Cortex of kidney (tissue), 1 donor: ENCODE results near the gene TCTN1.

Source experiments
- DNase-seq: peaks from one replicate; lab custom pipeline; 2025; lab: John Stamatoyannopoulos, UW

The TCTN1 gene

DNA sequence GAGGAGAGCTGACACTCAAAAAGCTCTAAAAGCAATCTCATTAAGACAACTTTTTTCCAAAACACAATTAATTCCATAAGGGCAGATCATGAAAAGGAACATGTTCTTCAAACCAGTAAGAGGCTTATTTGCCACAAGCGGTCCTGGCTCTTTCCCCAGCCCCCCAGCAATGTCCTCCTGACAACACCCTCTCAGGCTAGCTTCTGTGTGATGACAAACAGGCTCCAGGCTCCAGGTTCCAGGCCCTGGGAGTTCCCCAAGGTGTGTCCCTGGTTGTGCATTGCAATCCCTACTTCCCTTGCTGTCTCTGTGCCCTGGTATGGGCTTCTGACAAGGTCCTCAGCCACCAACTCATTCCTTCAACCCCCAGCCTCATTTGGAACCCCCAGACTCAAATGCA, 66.1 kb downstream of the TCTN1 start:
- DNase-seq = no peak

DNA sequence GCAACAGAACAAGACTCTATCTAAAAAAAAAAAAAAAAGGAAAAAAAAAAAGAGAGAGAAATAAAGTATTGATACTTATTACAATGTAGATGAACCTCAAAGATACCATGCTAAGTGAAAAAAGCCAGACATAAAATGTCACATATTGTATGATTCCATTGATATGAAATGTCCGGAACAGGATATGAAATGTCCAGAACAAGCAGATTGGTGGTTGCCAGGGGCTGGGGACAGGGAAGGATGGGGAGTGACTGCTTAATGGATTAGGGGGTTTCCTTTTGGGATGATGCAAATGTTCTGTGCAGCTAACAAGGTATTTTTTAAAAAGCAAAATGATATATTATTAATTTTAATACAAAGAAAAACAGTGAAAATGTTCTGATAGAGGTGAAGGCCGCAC, 70.0 kb downstream of the TCTN1 start:
- no peak for DNase-seq

DNA sequence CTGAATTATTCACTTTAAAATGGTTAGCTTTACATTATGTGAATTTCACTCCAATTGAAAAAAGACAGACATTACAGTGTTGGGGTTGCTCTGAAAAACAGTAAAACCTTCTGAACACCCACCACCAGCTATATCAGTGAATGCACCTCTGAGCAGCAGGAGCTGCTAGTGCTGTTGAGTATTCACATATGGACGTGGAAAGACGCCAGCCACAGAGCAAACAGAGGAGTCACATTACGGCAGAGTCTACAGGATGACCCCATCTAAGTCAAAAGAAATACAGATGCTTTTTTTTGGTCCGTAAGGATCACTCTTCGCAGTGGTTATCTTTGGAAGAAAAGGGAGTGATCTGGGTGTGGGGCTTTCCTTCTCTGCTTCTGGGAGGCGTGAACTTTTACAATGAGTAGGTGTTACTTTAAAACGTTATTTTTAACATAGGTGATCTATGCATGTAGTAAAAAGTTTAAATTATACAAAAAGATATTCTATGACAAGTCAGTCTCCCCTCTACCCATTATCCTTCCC, 70.4 kb downstream of the TCTN1 start:
- DNase-seq = no peak

DNA sequence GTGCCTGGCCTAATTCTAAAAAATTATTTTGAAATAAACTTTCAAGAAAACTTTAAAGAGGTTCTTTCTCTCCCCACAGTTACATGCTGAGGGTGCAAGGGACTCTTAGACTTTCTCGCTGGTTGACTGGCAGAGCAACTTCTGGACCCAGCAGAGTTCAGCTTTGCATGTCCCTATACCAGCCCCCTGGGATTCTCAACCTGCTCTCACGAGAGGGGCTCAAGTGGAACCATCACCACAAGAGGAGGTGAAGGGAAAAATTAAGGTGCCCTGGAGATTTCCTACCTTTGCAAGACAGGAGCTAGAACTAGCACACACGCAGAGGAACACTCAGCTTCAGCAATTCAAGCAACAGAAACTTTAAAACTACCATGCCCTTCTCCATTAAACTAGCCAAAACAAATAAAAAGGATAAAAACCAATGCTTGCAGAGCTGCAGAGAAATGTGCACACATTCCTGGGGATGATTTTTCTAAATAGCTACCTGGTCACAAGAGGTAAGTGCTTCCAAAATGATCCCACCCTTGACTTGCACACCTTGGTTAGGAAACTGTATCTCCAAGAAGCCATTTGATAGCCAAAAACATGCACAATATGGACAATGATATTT, 72.5 kb downstream of the TCTN1 start:
- DNase-seq = no peak

DNA sequence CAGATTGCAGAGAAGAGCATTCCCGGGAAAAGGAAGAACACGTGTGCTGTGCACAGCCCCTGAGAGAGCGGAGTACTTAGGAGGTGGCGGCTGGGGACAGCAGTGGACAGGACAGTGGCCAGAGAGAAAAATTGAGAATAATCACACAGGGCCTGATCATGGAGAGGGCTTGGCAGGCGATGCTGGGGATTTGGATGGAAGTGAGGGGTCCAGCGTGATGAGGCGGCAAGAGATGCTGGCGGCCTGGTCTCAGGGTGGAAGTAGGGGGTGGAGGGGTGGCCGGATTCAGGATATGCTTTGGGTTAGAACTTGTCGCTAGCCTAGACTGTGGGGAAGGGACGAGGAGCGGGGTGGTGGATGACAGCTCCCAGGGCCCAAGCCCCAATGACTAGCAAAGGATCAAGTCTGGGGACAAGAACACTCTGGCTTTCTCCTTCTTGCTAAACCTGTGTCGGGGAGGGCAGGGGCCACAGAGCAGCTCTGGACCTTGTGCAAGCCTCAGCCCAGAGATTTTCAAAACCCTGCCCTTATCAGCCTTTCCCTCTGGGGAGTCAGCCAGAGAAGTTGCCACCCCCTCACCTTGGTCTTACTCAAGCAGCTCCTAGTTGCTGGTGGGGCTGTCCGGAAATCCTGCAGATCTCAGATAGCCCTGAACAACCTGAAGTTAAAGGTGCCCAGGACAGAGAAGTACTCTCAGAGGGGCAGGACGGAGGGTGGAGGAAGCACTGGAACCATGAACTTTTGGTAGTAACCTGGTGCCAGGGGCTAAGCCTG, 73.7 kb downstream of the TCTN1 start:
- no peak for DNase-seq

DNA sequence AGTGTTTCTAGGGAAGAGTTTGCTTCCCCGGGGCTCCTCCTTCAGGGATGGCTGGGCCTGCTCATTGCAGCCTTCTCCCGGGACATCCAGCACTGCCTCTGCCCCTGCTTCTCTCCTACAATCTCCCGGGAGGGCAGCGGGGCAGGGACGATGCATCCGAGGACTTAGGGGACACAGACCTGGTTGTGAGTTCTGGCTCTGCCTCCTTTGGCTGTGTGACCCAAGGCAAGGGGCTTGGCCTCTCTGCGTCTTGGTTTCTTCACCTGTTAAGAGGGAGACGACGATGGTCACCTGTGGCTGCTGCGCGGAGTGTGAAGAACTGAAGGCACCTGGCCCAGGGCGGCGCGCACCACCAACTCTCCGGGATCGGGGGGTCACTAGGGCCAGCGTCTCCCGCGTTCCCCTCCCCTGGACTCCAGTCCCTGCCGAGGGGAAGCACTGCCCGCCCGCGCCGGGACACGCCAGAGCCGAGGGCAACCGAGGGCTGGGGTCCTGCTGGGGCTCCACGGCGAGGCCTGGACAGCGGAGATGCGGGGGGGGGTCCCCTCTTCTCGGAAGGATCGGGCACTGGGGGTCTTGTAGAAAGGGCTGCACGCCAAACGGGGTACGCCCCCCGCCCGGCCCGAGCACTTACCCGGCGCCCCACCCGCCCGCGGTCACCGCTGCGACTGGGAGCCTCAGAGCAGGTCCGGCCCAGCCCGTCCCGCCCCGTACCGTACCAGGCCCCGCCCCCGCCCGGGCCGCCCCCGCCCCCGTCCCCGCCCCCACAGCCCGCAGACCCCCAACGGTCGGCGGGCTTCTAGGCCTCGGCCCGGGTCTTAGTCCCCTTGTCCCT, 74.7 kb downstream of the TCTN1 start, which contains the start of gene HVCN1:
TSS of gene HVCN1 (minus strand) at position 670 of the 835 bp plus-strand sequence. CDS start 5,870 bp downstream, outside the sequence.
- no peak for DNase-seq

DNA sequence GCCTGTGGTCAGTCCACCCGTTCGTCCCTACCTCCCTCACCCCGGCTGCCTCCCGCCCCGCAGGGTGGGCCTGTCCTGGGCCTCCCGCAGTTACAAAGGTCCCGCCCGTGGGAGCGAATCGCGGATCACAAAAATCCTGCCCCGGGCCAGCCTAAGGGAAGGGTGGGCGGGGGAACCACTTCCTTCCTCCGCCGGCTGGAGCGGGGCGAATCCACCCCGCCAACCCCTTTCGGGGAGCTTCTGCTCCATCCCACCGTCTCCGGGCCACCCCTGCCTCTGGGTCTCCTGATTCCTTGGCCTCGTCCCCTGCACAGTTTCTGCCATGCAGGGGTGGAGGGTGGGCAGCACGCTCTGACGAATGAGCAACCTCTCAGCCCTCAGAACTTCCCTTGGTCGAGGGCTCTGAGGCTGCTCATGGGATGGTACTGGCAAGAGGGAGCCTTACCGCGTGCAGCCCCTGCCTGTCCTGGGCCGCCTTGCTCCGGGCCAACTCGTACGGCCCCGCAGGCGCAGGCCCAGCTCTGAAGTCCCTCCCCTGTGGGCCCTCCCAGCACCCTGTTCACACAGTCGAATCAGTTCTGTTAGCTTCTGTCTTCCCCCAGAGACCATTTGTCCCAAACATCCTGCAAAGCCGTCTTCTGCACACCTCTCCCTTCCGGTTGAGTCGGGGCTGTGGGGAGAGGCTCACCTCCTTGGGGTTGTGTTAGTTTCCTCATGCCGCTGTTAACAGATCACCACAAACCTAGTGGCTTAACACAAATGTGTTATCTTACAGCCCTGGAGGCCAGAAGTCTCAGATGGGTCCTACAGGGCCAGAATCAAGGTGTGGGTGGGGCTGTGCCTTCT, 75.6 kb downstream of the TCTN1 start:
- no peak for DNase-seq

DNA sequence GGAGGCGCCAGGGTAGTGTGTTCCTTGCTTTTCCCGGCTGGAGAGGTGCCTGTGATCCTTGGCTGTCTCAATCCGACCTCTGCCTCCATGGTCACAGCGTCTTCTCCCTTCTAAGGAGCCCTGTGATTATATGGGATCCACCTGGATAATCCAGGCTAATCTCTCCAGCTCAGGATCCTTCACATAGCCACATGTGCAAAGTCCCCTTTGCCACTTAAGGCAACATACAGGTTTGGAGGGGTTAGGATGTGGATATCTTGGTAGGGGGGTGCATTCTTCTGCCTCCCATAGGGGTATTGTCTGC, 76.2 kb downstream of the TCTN1 start:
- no peak for DNase-seq

DNA sequence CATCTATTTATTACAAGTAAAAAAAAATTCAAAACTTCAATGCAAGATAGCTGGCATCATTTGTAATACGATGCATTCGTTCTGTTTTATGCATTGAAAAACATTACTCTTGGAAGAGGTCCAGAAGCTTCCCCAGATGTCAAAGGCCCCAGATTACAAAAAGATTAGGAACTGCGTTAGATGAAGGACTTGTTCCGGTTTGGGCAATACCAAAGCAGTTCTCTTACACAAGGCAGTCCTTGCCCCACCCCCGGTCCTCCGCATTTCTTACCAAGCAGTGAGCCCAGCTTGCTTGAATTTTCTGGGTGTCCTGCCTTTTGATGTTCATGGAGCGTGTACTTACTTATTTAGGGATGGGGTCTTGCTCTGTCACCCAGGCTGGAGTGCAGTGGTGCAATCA, 79.8 kb downstream of the TCTN1 start:
- no peak for DNase-seq

DNA sequence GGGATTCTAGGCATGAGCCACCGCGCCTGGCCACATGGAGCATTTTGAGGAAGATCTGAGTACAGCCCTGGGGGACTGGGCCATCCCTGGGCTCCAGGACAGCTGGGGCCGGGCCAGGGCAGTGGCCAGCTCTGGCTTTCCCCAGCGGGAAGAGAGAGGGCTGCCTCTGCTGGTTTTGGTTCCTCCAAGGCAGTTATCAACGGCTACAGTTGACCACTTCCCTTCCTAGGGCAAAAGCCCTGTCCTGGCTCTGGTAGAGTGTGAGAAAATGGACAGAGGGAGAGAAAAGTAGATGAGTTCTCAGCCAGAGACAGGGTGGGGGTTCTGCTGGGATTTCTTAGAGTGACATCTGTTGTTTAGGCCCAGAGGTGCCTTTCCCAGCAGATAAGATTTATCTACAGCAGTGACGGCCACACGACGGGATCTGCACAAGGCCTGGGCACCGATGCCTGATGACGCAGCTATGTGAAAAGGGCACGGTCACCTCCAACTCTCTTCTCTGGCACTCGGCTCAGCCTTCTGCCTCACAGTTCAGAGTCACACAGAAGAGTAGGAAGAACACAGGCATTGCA, 80.5 kb downstream of the TCTN1 start:
- no peak for DNase-seq

DNA sequence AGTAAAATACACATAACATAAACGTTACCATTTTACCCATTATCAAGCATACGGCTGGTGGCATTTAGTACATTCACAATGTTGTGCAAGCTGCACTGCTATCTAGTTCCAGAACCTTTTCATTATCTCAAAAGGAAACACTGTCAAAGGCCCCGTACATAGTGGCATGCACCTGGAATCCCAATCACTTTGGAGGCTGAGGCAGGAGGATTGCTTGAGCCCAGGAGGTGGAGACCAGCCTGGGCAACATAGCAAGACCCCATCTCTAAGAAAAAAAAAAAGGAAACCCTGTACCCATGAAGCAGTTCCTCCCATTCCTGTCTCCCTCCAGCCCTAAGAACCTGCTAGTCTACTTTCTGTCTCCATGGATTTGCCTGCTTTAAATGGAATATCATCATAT, 82.4 kb downstream of the TCTN1 start:
- DNase-seq = no peak

DNA sequence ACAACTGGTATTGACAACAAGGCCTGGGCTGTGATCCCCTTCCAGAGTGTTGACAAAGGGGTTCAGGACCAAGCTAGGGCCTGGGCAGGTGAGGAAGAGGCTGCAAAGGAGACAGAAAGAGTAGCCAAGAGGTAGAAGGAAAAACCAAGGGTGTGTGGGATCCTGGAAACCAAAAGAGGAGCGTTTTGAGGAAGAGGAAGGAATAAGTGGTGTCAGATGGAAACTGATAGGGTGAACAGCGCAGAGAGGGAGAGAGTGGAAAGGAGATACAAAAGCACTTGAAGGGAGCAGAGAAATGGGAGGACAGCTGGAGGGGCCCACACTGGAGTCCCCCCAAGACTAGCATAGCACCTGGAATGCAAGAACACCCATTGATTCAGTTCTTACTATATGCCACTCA, 83.3 kb downstream of the TCTN1 start:
- DNase-seq = no peak

DNA sequence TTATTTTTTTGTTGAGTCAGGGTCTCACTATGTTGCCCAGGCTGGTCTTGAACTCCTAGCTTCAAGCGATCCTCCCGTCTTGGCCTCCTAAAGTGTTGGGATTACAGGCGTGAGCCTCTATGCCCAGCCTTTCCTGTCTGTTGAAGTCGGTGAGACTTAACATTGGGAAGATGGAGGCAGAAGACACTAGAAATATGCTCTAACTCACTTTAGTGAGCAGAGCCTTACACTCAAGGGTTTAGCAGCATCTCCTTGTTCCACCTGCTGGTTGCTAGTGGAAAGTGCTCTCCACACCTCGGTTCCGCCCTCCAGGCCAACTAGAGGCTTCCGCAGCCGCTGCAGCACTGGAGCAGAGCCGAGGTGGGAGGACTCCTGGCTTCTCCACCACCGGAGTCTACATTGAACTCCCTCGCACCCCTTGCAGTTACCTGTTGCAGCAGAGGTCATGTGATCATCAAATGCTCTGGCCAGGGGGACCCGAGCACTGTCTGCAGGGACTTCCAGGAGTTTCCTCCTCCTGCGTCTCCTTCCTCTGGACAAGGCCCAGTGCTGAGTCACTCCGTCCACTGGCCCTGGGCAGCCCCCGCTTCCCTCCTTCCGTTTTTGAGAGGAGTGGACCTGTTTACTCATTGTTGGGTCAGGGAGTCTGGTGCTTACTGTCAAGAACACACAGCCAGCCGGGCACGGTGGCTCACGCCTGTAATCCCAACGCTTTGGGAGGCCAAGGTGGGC, 84.4 kb downstream of the TCTN1 start:
- no peak for DNase-seq
